ENCODE data around the gene SPECC1. TPM values are rescaled to one million over a fixed set of nuclear protein-coding genes. Genes with fewer than 3 reads are reported as not detected.
"Not testable (repeated sequence)": the region's sequence is repeated elsewhere in the genome, so short reads cannot be mapped to it uniquely, and the experiment has no call there.

Gene SPECC1, protein sequence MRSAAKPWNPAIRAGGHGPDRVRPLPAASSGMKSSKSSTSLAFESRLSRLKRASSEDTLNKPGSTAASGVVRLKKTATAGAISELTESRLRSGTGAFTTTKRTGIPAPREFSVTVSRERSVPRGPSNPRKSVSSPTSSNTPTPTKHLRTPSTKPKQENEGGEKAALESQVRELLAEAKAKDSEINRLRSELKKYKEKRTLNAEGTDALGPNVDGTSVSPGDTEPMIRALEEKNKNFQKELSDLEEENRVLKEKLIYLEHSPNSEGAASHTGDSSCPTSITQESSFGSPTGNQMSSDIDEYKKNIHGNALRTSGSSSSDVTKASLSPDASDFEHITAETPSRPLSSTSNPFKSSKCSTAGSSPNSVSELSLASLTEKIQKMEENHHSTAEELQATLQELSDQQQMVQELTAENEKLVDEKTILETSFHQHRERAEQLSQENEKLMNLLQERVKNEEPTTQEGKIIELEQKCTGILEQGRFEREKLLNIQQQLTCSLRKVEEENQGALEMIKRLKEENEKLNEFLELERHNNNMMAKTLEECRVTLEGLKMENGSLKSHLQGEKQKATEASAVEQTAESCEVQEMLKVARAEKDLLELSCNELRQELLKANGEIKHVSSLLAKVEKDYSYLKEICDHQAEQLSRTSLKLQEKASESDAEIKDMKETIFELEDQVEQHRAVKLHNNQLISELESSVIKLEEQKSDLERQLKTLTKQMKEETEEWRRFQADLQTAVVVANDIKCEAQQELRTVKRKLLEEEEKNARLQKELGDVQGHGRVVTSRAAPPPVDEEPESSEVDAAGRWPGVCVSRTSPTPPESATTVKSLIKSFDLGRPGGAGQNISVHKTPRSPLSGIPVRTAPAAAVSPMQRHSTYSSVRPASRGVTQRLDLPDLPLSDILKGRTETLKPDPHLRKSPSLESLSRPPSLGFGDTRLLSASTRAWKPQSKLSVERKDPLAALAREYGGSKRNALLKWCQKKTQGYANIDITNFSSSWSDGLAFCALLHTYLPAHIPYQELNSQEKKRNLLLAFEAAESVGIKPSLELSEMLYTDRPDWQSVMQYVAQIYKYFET
- polyA plus RNA-seq = 10 to 100 TPM in 1 of 3 donors, 1 to 10 TPM in 2; 5.0 to 11.5 (median 8.2) TPM

DNA sequence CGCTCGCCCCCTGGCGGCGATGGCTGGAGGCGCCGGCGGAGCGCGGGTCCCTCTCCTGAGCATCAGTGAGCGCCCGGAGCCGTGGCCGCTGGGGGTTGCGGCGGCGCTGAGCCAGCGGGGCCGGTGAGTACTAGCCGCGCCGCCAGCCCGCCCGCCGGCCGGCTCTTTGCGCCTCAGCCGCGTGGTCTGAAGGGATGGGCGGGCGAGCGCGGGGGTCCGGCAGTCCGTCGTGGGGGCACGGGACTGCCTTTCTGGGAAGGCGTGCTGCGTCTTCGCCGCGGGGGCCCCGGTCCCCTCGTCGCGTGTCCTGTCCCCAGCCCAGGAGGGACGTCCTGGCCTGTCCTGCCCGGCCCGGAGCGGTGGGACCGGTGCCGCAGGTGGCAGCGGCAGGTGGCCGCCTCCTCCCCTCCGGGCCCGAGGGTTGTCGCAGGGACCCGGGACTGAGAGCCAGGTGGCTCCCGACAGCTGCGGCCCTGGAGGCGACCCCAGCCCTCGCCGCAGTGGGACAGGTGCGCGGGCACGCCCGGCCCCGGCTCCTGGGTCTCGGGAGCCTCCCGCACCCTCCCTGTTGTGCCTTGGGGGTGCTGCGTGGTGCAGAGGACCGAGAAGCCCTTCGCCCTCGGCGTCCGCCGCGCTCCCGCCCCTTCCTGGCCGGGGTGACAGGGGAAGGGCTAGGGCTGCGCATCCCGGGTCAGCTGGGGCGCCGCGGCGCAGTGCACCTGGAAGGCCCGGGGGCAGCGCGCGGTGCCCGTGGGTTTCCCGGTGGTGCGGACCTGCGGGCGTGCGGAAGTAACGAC lies at the start of gene SPECC1:
Gene SPECC1 (plus strand): TSS at position 58 of the 797 bp plus-strand sequence. CDS start 87,293 bp downstream, outside the sequence.
- no peak within 1 kb of the TSS for H3K27ac ChIP-seq (ENCODE audit: low read depth, low read length)
- 0 to 1% (median 1%) methylated on average over 58 to 96 of the region's 96 CpGs for WGBS, 3 donors

GRCh38 chr17:19962954-19963353 lies 46.2 kb upstream of the SPECC1 start:
- WGBS, 3 donors = 62 to 100% (median 89%) methylated on average over 2 of the region's 2 CpGs

DNA sequence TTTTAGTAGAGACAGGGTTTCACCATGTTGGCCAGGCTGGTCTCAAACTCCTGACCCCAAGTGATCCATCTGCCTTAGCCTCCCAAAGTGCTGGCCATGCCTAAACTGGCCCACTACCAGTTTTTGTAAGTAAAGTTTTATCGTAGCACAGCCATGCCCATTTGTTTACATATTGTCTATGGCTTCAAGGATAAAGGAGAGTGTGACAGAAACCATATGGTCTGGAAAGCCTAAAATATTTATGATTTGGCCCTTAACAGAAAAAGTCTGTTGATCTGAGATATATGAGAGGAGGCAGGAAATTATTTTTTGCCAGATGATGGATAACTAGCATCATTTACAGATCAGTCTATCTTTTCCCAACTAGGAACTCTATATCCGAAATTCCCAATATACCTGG lies 36.0 kb upstream of the SPECC1 start:
- WGBS, 3 donors = 59 to 87% (median 80%) methylated on average over 2 of the region's 2 CpGs
- no peak overlapping the region for H3K27ac ChIP-seq (ENCODE audit: low read depth, low read length)

More at GRCh38 chr17:19962954-19963353, 46.2 kb upstream of the SPECC1 start:
- H3K27ac ChIP-seq (ENCODE audit: low read depth, low read length) = not testable (repeated sequence)

GRCh38 chr17:19975601-19976000 lies 33.6 kb upstream of the SPECC1 start:
- 81 to 85% (median 84%) methylated on average over 3 of the region's 3 CpGs for WGBS, 3 donors
- H3K27ac ChIP-seq (ENCODE audit: low read depth, low read length) = no peak overlapping the region

- WGBS, 3 donors = 0 to 1% (median 0%) methylated on average over 70 to 75 of the region's 75 CpGs
Measured at GRCh38 chr17:19977293-19978208, 31.6 kb upstream of the SPECC1 start, which contains the start of gene AKAP10. Gene AKAP10 (minus strand): TSS chr17:19977828. CDS start chr17:19977679, 149 bp downstream.

GRCh38 chr17:19978209-19978802 lies 30.9 kb upstream of the SPECC1 start:
- peak overlapping the region; percentile 77 for H3K27ac ChIP-seq (ENCODE audit: low read depth, low read length)
- WGBS, 3 donors = 9 to 25% (median 25%) methylated on average over 22 of the region's 22 CpGs

More at GRCh38 chr17:19977293-19978208, 31.6 kb upstream of the SPECC1 start, which contains the start of gene AKAP10:
- peak within 1 kb of the TSS; percentile 77 for H3K27ac ChIP-seq (ENCODE audit: low read depth, low read length)

- H3K27ac ChIP-seq (ENCODE audit: low read depth, low read length) = no peak overlapping the region
- 76 to 90% (median 82%) methylated on average over 13 of the region's 13 CpGs for WGBS, 3 donors
Measured at GRCh38 chr17:19978805-19979211, 30.4 kb upstream of the SPECC1 start.

DNA sequence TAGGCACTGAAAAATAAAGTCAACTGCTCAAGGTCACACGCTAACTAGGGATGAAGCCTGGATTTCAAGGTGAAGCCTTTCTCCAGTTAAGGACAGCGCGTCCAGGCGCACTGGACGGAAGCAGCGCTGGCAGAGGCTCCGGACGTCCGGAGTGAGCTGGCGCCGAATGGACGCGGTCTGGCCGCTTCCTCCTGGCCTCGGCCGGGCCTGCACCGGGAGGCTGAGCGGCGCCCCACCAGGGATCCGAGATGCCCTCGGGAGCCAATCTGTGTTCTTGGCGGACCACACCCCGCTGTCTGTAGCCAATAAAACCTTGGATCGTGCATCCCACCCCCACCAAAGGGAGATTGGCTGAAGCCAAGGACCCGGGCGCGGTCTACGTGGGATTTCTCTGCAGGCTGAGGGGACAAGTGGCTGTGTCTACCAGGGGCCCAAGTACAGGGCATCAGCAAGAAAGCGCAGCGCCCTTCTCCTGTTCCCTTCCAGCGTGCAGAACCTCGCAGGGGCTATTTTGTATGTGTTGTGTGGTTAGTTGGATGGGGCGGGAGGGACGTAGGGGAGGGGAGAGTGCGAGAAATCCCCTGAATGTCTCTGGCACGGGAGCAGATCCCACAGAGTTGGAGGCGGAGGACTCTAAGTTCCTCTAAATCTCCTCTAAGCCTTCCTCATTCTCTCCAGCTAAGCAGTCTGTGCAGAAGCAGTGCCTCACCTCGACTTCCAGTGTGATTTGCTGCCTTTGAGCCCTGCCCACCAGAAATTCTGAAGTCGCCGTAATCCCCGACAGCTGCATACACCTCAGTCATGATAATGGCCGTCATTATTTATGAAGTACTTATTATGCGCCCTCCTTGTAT lies 29.0 kb upstream of the SPECC1 start:
- WGBS, 3 donors = 58 to 61% (median 60%) methylated on average over 43 of the region's 43 CpGs
- H3K27ac ChIP-seq (ENCODE audit: low read depth, low read length) = no peak overlapping the region

DNA sequence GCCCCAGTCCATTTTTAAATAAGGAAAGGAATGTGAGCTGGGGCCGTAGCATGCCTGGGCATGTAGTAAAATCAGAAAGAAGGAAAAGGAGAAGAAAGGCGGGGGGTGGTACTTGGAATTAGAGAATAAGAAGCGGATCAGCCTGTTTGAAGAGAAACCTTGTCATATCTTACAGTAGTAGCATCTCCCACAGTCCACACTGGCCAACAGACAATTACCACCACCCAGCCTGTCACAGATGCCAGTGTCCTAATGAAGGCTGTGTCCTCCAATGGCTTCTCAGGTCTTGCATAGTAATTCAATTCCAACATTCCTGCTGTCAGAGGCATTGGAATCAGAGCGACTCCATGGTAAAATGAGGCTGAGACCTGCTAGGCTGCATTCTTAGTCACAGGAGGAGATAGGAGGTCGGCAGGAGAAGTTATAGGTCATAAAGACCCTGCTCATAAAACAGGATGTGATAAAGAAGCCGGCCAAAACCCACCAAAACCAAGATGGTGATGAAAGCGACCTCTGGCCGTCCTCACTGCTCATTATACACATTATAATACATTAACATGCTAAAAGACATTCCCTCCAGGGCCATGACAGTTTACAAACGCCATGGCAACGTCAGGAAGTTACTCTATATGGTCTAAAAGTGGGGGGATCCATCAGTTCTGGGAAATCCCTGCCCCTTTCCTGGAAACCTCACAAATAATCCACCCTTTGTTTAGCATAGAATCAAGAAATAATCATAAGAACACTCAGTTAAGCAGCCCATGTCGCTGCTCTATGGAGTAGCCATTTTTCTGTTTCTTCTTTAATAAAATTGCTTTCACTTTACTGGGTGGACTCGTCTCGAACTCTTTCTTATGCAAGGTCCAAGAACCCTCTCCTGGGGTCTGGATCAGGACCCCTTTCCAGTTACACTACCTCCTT lies 22.0 kb upstream of the SPECC1 start:
- WGBS, 3 donors = 67 to 76% (median 71%) methylated on average over 13 of the region's 13 CpGs

DNA sequence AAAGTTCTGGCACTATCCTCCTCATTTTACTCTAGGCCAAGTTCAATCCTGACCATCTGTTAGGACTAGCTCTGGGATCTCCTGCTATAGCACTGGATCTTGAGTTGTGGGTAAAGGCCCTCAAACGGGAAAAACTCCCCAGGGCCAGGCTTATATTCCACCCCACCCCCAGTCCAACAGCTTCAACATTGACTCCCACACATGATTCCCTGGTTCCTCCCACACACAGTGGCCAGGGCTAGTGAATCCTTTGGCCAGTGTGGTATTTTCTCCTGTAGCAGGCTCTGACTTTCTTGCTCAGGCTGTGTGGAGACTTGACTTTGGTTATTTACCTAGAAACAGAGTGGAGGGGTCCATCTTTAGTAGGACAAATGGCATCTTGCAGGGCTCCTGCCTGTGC lies 21.3 kb upstream of the SPECC1 start:
- no peak overlapping the region for H3K27ac ChIP-seq (ENCODE audit: low read depth, low read length)
- WGBS, 3 donors = 50 to 76% (median 75%) methylated on average over 1 of the region's 1 CpG

More for the DNA sequence above, 22.0 kb upstream of the SPECC1 start:
- no peak overlapping the region for H3K27ac ChIP-seq (ENCODE audit: low read depth, low read length)

GRCh38 chr17:19991252-19991885 lies 17.8 kb upstream of the SPECC1 start:
- no peak overlapping the region for H3K27ac ChIP-seq (ENCODE audit: low read depth, low read length)
- WGBS, 3 donors = 36 to 46% (median 41%) methylated on average over 4 of the region's 4 CpGs

- WGBS, 3 donors = 23 to 29% (median 27%) methylated on average over 24 of the region's 24 CpGs
- H3K27ac ChIP-seq (ENCODE audit: low read depth, low read length) = no peak overlapping the region
Measured at GRCh38 chr17:19992803-19993713, 16.1 kb upstream of the SPECC1 start.

GRCh38 chr17:19996086-19996485 lies 13.1 kb upstream of the SPECC1 start:
- H3K27ac ChIP-seq (ENCODE audit: low read depth, low read length) = no peak overlapping the region
- WGBS, 3 donors = 65 to 90% (median 87%) methylated on average over 1 of the region's 1 CpG

Measured in adipose tissue (tissue), 3 donors.